HG03159 (cell line): ENCODE data around the gene ANKRD20A1.
"Not testable (repeated sequence)": the region's sequence is repeated elsewhere in the genome, so short reads cannot be mapped to it uniquely, and the experiment has no call there.

Experiments used
- ATAC-seq: cut with Tn5 transposase; IDR thresholded peaks from one replicate; pipeline ENCODE4 v1.9.1; 2021; ENCODE audit warnings: mild to moderate bottlenecking, moderate library complexity; ENCODE audit not compliant: unreplicated experiment

ANKRD20A1 gene

GRCh38 chr9:67858871-67859270, at the start of gene ANKRD20A1:
Gene ANKRD20A1 (plus strand): TSS chr9:67858931. CDS start chr9:67859427, 496 bp downstream.
- not testable (repeated sequence) for ATAC-seq

GRCh38 chr9:67832088-67832487, 26.6 kb upstream of the ANKRD20A1 start:
- ATAC-seq, result not testable (repeated sequence)
